Activated CD4-positive, CD25-positive, alpha-beta regulatory T cell treated with anti-CD3 and anti-CD28 coated beads, Interleukin-2, amount 50 U/mL, for 24 hours (primary cell): Measurements from ENCODE around the gene WLS.

Experiments
- ATAC-seq, 2 donors: fragments of 150-1000 bp; cut with Tn5 transposase; one replicate each; pipeline ENCODE4 v1.10.0; 2021; ENCODE audit warnings: mild to moderate bottlenecking in 1 of 2, moderate library complexity in 1 of 2

WLS gene

DNA sequence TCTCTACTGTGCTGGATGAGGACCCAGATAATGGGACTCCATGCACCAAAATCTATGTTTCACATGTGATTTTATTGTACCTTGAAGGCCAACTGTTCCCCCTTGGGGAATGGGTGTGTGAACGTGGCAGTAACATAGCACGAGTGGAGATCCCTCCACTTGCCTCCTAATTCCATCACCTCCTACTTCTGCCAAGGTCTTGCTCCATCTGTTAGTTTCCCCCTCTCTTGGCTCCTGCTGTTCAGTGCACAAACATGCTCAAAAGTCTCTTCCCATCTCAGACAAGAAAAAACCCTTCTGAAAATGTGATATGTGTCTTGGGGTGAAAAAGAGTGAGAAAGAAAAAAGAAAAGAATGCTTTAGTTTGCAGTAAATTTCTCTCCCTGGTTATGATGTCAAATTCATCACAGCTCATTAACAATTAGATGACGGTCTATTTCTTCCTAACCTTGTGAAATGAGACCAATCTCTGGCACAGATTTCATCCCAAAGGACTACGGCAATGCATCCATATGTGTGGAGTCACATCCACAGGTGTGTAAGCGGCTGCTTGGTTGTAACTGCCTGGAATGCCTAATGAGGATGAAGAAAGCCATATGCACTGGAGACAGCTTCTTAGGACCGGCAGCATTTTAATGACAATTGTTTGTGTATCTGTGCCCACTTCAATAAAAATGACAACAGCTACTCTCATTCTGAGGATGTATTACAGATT lies 102.6 kb downstream of the WLS start:
- ATAC-seq = no peak

DNA sequence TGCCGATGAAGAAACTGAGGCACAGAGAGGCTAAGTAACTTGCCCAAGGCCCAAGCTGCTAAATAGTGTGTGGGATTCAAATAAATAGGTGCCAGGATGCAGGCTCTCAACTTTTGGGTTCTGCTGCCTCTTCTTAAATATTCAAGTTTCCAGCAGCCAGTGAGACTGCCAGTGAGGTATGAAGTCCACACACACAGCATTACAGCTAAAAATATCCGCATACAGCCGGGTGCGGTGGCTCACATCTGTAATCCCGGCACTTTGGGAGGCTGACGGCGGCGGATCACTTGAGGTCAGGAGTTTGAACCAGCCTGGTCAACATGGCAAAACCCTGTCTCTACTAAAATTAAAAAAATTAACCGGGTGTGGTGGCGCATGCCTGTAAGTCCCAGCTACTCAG lies 103.5 kb downstream of the WLS start:
- no peak for ATAC-seq

- no peak for ATAC-seq
These were observed 104.2 kb downstream of the WLS start for GRCh38 chr1:68128157-68128556.

DNA sequence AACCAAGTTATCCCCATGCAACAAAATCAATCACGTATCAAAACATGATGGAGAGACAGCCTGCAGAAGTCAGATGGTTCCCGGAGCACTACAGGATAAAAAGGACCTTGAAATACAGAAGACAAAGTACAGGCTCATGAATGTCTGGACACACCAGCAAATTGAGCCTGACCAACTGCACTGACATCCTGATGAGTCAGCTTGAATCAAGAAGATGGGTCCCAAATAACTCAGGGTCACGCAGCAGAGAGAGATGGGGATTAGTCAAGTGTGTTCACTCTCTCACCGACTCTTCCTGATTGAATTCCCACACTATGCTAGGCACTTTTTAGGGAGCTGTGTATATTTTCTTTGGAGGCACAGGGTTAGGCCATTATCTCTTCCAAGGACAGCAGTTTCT lies 110.8 kb downstream of the WLS start:
- no peak for ATAC-seq

DNA sequence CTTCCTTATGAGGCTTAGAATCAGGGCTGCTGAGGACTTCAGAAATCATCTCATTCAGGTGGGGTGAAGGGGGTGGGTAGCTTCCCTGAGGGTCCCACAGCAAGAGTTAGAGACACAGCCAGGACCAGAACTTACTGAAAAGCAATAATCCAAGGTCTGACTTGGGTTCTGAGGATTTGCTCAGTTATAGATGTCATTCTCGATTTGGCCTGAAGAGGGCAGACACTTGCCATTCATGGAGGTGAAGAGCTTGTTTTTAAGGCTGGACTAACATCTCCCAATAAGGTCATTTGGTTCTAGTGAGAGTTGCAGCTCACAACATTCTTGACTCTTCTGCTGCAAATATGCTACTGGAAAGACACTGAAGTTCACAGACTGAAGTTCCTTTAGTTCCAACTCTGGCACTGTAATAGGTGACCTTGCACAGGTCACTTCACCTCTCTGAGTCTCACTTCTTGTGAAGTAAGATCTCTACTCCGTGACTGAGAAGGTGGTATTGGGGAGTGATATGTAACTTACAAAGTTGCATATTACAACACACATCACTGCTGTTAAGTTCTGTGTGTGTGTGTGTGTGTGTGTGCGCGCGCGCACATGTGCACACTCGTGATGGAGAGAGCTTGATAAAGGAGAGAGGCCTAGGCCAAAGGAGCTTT lies 112.1 kb downstream of the WLS start:
- ATAC-seq = no peak

GRCh38 chr1:68119445-68119844 lies 112.9 kb downstream of the WLS start:
- no peak for ATAC-seq

DNA sequence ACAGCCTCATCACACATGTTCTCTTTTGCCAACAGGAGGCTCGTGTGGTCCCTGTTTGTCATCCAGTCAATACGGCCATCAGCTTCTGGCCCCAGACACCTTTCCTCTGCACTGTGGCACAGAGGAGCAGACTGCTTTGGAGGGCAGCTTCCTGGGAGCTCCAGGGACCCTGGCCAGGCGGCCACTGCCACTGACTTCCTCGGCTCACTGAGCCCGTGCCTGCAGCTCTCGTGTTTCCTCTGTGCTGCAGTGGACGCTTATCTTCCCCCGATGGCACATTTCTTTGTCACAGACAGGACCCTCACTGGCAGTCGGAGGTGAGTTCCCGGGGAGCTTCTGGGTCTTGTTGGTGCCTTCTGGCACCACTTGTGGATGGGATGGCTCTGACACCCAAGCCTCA lies 114.9 kb downstream of the WLS start:
- ATAC-seq = no peak

DNA sequence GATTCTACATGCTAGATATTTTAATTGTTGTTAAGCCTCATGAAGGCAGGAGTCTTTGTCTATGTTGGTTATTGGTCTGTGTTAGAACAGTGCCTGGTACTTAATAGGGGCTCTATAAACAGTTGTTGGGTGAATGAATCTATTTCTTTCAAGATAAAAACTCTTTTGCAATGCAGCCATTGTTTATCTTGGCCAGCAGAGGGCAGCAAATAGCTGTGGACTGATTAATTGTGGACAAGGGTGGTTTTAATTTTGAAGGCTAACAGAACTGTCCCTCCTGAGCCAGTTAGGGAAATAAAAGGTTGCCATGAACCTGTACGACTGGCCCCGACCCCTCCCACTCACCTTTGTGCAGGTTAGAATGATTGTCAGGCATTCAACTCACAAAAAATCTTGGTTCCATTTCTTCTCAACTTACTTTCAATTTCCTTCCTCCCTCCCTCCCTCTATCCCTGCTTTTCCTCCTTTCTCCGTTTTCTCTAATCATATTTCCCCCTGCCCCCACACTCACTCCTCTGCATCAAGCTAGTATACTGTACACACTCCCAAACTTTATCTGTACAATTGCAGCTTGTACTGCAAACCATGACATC lies 115.6 kb downstream of the WLS start:
- no peak for ATAC-seq

DNA sequence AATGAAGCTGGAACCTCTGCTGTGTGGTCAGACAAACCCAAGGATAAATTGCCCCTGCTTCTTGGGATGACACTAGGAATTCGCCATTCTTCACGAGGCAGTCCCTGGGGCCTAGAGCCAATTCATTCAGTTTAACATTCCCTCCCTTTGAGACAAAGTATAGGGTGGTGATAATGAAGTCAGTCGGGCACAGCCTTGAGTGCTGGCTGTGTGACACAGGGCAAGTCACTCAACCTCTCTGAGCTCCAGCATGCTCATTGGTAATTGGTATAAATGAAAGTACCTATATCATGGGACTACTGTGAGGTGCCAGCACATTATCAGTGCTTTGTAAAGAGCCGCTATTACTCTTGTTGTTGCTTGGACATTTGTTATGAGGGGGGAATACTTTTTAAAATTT lies 117.0 kb downstream of the WLS start:
- ATAC-seq = no peak

DNA sequence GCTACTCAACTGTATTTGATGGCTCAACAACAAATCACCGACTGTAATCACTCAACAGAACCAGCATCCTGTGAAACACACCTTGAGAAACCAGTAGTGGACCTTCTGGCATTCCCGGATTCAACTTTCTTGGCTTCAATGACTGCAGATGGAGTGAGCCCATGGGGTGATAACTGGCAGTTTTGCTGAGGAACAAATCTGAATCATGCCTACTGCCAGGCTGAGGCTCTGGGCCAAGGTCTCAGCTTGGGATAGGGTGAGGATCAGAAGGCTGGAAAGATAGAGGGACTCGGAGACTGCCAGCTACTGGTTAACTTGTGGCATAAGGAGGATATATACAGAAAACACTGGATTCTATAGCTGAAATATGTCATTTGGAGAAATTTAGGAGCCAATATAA lies 118.4 kb downstream of the WLS start:
- ATAC-seq = no peak

GRCh38 chr1:68112835-68113243 lies 119.5 kb downstream of the WLS start:
- no peak for ATAC-seq

GRCh38 chr1:68111519-68112436 lies 120.5 kb downstream of the WLS start:
- no peak for ATAC-seq

DNA sequence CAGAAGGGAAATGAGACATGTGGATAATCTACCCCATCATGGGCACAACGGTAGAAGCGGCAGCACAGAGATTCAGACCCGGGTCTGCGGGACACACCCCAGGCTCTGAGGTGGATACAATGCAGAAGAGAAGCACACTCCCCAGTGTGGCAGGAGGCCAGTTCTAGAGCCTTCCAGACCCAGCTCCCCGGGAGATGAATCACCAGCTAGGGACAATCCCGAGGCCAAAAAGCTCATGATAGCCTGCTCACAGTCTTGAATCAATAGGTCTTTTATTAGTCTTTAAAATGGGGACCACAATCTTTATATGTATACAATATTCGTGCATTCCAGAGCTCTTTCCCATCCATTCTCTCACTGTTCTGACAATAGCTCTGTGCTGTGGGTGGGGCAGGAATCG lies 124.6 kb downstream of the WLS start:
- no peak for ATAC-seq

DNA sequence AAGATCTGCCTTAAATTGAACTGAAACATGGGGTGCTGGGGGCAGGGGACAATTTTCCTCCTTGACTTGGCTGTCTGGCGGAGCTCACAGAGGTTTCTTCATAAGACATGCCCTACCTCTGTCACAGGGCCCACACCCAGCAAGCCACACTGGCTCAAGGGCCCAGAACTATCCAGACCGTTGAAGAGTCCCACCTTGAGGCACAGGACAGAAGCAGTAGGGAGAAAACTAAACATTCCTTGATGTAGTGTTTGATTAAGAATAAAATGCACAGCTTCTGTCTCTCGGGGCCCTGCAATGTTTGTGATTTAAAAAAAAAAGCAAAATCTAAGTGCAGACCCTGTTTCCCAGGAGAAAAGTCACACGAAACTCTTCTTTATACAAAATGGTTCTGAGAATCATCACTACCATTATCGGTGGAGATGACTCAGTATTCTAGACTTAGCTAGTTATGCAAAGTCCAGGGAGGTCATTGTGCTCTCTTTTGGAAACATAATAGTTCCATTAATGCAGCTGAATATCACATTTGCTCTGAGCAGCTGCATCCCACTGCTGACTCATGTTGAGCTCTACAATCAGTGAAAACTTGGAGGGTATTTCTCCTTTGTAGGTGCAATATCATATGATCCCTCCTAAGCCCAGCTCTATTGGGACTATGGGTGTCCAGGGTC lies 128.3 kb downstream of the WLS start:
- no peak for ATAC-seq

DNA sequence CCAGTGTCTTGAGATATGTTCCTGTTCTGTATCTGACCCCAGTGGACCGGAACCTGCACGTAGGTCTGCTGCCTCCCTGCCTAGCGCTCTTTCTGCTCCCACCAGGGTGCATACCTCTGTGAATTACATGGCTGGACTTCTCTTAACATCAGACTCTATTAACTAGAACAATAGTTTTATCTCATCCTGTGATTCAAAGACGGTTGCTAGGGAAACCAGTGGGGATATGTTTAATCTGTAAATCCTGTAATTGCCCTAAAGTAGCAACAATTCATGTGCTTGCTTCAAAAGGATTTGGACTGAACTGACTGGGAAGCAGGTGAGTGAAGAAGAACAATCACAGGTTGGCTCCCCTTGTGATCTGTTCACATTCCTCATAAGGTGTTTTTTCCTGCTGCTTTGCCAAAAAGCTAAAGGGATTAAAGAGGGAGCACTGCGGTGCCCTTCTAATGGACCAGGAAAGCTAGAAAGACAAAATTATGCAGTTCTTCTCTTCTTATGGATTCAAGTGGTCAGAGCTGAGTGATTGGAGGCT lies 129.2 kb downstream of the WLS start:
- ATAC-seq = no peak

GRCh38 chr1:68101829-68102228 lies 130.5 kb downstream of the WLS start:
- no peak for ATAC-seq

- ATAC-seq = no peak
These were observed 131.8 kb downstream of the WLS start for GRCh38 chr1:68100571-68100970.

DNA sequence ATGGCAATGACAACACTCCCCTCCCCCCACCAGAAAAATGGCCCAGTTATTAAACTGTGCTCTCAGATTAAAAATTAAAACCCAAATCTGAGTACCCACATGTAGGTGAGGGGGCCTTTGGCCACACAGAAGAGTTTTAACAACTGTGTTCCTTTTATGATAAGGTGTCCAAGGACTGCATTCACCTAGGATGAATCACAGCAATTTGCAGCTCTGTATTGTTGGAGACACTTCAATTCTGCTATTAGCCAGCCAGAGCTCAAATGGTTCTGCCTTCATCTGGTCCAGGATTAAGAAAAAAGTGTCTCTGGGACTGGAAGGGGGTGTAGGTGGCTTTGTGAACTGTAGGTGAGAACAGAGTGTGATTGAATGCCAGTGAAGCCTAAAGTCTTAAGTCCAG lies 138.6 kb downstream of the WLS start:
- ATAC-seq = no peak

- no peak for ATAC-seq
These were observed 145.1 kb downstream of the WLS start for GRCh38 chr1:68087184-68087583.

DNA sequence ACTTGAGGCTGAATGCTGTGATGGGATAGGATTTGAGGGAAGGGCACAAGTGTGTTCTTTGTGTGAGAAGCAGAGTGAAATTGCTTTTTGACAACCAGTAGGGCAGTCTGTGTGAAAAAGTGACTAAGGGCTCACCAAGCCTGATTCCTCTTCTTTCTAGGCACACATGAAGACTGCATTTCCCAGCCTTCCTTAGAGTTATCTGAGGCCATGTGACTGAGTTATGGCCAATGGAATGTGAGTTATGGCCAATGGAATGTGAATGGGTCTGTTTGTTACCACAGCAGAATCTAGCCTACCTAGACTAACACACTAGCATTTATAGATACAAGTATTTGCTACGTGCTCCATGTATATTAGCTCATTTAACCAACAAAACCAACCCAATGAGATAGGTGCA lies 146.6 kb downstream of the WLS start:
- no peak for ATAC-seq

- ATAC-seq = no peak
These were observed 148.6 kb downstream of the WLS start for GRCh38 chr1:68083686-68084085.

DNA sequence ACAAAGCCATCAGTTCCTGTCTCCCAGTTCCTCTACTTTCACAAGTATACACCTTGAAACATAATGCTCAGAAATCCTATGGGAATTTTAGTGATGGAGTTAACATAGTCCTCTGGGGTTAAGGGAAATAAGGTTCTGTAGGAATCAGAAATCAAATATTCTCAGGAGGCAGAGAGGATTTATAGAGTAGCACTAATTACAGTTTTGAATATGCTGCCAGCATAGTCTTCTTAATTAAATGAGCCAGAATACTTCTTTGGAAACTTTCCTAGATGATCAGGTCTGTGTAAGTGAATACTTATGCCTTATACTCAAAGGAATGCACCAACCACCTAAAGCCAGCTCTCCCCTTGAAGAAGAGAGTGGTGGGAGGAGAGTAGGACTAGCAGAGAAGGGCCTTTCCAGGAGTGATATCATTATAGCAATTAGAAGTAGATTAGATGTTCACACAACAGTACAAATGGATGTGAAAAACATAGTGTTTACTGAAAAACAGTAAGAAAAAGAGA lies 150.5 kb downstream of the WLS start:
- ATAC-seq = no peak
